ENCODE measurements around the gene TEKT5. TPM values are rescaled to one million over a fixed set of nuclear protein-coding genes. Genes with fewer than 3 reads are reported as not detected.

The TEKT5 gene
- total RNA-seq, 1 donor from 2014 or later = not detected

- Mint-ChIP-seq H3K4me3 (ENCODE audit: unreplicated experiment) (no peak overlapping the region), H3K4me1 (ENCODE audit: unreplicated experiment) (no peaks in the 10 kb centered on the region), H3K36me3 (ENCODE audit: unreplicated experiment) (no peaks in the 10 kb centered on the region), H3K27me3 (ENCODE audit: unreplicated experiment) (peaks cover 3% of the 10 kb centered on the region), H3K9me3 (ENCODE audit: unreplicated experiment) (no peaks in the 10 kb centered on the region), H3K27ac (ENCODE audit: unreplicated experiment) (no peak overlapping the region)
- no peak for DNase-seq (ENCODE audit: extremely low spot score, unreplicated experiment)
- no peak for TF ChIP-seq CTCF (IDR thresholded peaks at IDR 0.05)
These were observed 48.0 kb downstream of the TEKT5 start for GRCh38 chr16:10646581-10647263.

- H3K4me1 Mint-ChIP-seq (ENCODE audit: unreplicated experiment) = no peaks in the 10 kb centered on the region
- no peak overlapping the region for H3K27ac Mint-ChIP-seq (ENCODE audit: unreplicated experiment)
- H3K27me3 Mint-ChIP-seq (ENCODE audit: unreplicated experiment) = peaks cover 3% of the 10 kb centered on the region
- no peak for DNase-seq (ENCODE audit: extremely low spot score, unreplicated experiment)
- H3K36me3 Mint-ChIP-seq (ENCODE audit: unreplicated experiment) = no peaks in the 10 kb centered on the region
- H3K9me3 Mint-ChIP-seq (ENCODE audit: unreplicated experiment) = no peaks in the 10 kb centered on the region
- TF ChIP-seq CTCF (IDR thresholded peaks at IDR 0.05) = no peak
- H3K4me3 Mint-ChIP-seq (ENCODE audit: unreplicated experiment) = no peak overlapping the region
These were observed 48.5 kb downstream of the TEKT5 start for GRCh38 chr16:10646228-10646580.

GRCh38 chr16:10644092-10644491 is 50.6 kb downstream of the TEKT5 start:
- no peak overlapping the region for H3K27ac Mint-ChIP-seq (ENCODE audit: unreplicated experiment)
- peaks cover 5% of the 10 kb centered on the region for H3K9me3 Mint-ChIP-seq (ENCODE audit: unreplicated experiment)
- H3K27me3 Mint-ChIP-seq (ENCODE audit: unreplicated experiment) = peaks cover 3% of the 10 kb centered on the region
- DNase-seq (ENCODE audit: extremely low spot score, unreplicated experiment) = no peak
- no peaks in the 10 kb centered on the region for H3K4me1 Mint-ChIP-seq (ENCODE audit: unreplicated experiment)
- H3K4me3 Mint-ChIP-seq (ENCODE audit: unreplicated experiment) = no peak overlapping the region
- no peak for TF ChIP-seq CTCF (IDR thresholded peaks at IDR 0.05)
- H3K36me3 Mint-ChIP-seq (ENCODE audit: unreplicated experiment) = no peaks in the 10 kb centered on the region

GRCh38 chr16:10642964-10643363 is 51.8 kb downstream of the TEKT5 start:
- no peak for DNase-seq (ENCODE audit: extremely low spot score, unreplicated experiment)
- H3K4me3 Mint-ChIP-seq (ENCODE audit: unreplicated experiment) = no peak overlapping the region
- peaks cover 5% of the 10 kb centered on the region for H3K9me3 Mint-ChIP-seq (ENCODE audit: unreplicated experiment)
- TF ChIP-seq CTCF (IDR thresholded peaks at IDR 0.05) = no peak
- H3K4me1 Mint-ChIP-seq (ENCODE audit: unreplicated experiment) = no peaks in the 10 kb centered on the region
- H3K36me3 Mint-ChIP-seq (ENCODE audit: unreplicated experiment) = no peaks in the 10 kb centered on the region
- no peak overlapping the region for H3K27ac Mint-ChIP-seq (ENCODE audit: unreplicated experiment)
- peaks cover 3% of the 10 kb centered on the region for H3K27me3 Mint-ChIP-seq (ENCODE audit: unreplicated experiment)

GRCh38 chr16:10641953-10642949 is 52.5 kb downstream of the TEKT5 start:
- no peak overlapping the region for H3K4me3 Mint-ChIP-seq (ENCODE audit: unreplicated experiment)
- no peaks in the 10 kb centered on the region for H3K4me1 Mint-ChIP-seq (ENCODE audit: unreplicated experiment)
- TF ChIP-seq CTCF (IDR thresholded peaks at IDR 0.05) = no peak
- no peak overlapping the region for H3K27ac Mint-ChIP-seq (ENCODE audit: unreplicated experiment)
- H3K36me3 Mint-ChIP-seq (ENCODE audit: unreplicated experiment) = no peaks in the 10 kb centered on the region
- H3K9me3 Mint-ChIP-seq (ENCODE audit: unreplicated experiment) = peaks cover 5% of the 10 kb centered on the region
- peaks cover 3% of the 10 kb centered on the region for H3K27me3 Mint-ChIP-seq (ENCODE audit: unreplicated experiment)
- no peak for DNase-seq (ENCODE audit: extremely low spot score, unreplicated experiment)

All from osteocyte (in vitro differentiated cells).